Mucosa of descending colon (tissue), 3 donors: ENCODE measurements around the gene ANKRD37. TPM values are rescaled to one million over a fixed set of nuclear protein-coding genes. Genes with fewer than 3 reads are reported as not detected.

Source experiments
- ATAC-seq: fragments of 200-7000 bp; cut with Tn5 transposase; one replicate; pipeline ENCODE4 v1.9.1; 2020; ENCODE audit warnings: mild to moderate bottlenecking, moderate library complexity
- DNase-seq, 3 donors: peaks; one replicate each; pipeline ENCODE4 v3.0.0-alpha.2; 2020
- H3K36me3 ChIP-seq: fragments of 200-600 bp; one replicate; pipeline ENCODE4 v1.8.0; 2021; ENCODE audit warnings: low read depth, mild to moderate bottlenecking
- H3K4me1 ChIP-seq: fragments of 200-600 bp; one replicate; pipeline ENCODE4 v1.8.0; 2021; ENCODE audit warnings: low read depth, mild to moderate bottlenecking
- H3K4me3 ChIP-seq: fragments of 200-600 bp; one replicate; pipeline ENCODE4 v1.8.0; 2021; ENCODE audit warnings: mild to moderate bottlenecking
- H3K9me3 ChIP-seq: fragments of 200-600 bp; one replicate; pipeline ENCODE4 v1.8.0; 2021; ENCODE audit warnings: mild to moderate bottlenecking
- intact Hi-C, 2 donors: fragments of 100-400 bp; cut with DNase I in 1 of 2; cut with micrococcal nuclease in 1 of 2; formaldehyde crosslinking; loops; one replicate each; pipeline versions ENCODE4 v1.11.0 to v1.11.1; 2022; cut with DNase I, micrococcal nuclease
- total RNA-seq, 3 donors: library from RNA; stranded (reverse); fragmentation: NEBNext Ultra II Directional in 2 of 3; extraction: Animal tissue kit (Norgen Biotek cat#: 25700) in 2 of 3; gene quantifications; one replicate each; pipeline versions ENCODE4 v1.2.1 to v1.2.4, GENCODE V29; 2021 to 2023
- TF ChIP-seq, protein P1 (sequence below): fragments of 200-600 bp; IDR thresholded peaks from one replicate; pipeline ENCODE4 v1.8.0; 2022; ENCODE audit warnings: antibody characterized with exemption, mild to moderate bottlenecking
- donor health status: DM: no; HTN: no; CAD: no; lungs with moderate emphysema.
- donor health status: DM: no; HTN: no; CAD: no.
- donor health status: DM: no; HTN: yes; CAD: no.

ANKRD37 gene
- total RNA-seq, 3 donors from 2014 or later, result 7.6 to 14.2 (median 9.7) TPM

DNA sequence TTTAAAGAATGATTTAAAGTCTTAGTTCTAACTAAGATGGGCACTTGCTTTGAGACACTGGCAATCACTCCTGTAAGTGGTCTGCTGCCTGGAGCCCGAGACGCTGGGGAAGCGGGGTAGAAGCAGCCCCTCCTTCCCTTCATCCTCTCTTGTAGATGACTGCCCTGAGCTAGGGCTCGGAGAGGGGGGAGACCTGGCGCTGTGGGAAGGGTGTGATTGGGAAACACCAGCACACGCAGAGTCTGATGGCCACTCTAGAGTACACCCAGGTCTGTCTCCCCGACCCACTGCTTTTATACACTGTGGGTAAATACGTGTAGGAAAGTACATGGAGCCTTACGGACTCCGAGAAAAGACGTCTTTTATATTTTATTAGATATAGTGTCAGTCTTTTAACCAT, 24.9 kb upstream of the ANKRD37 start:
- ATAC-seq, result no peak
- no peaks in the 10 kb centered on the region for H3K36me3 ChIP-seq
- H3K9me3 ChIP-seq, result no peaks in the 10 kb centered on the region
- H3K4me1 ChIP-seq, result no peaks in the 10 kb centered on the region
- H3K4me3 ChIP-seq, result no peak overlapping the region
- TF ChIP-seq, protein P1, sequence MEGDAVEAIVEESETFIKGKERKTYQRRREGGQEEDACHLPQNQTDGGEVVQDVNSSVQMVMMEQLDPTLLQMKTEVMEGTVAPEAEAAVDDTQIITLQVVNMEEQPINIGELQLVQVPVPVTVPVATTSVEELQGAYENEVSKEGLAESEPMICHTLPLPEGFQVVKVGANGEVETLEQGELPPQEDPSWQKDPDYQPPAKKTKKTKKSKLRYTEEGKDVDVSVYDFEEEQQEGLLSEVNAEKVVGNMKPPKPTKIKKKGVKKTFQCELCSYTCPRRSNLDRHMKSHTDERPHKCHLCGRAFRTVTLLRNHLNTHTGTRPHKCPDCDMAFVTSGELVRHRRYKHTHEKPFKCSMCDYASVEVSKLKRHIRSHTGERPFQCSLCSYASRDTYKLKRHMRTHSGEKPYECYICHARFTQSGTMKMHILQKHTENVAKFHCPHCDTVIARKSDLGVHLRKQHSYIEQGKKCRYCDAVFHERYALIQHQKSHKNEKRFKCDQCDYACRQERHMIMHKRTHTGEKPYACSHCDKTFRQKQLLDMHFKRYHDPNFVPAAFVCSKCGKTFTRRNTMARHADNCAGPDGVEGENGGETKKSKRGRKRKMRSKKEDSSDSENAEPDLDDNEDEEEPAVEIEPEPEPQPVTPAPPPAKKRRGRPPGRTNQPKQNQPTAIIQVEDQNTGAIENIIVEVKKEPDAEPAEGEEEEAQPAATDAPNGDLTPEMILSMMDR, result no peak
- intact Hi-C loops, result no loop called here
- no peak for DNase-seq

- H3K36me3 ChIP-seq, result no peaks in the 10 kb centered on the region
- no peak overlapping the region for H3K4me3 ChIP-seq
- H3K9me3 ChIP-seq, result no peaks in the 10 kb centered on the region
- DNase-seq (no peak), ATAC-seq (no peak)
- TF ChIP-seq, protein P1, result no peak
- no peaks in the 10 kb centered on the region for H3K4me1 ChIP-seq
- intact Hi-C loops, result no loop called here
These were observed 22.6 kb upstream of the ANKRD37 start for GRCh38 chr4:185374027-185374426.

DNA sequence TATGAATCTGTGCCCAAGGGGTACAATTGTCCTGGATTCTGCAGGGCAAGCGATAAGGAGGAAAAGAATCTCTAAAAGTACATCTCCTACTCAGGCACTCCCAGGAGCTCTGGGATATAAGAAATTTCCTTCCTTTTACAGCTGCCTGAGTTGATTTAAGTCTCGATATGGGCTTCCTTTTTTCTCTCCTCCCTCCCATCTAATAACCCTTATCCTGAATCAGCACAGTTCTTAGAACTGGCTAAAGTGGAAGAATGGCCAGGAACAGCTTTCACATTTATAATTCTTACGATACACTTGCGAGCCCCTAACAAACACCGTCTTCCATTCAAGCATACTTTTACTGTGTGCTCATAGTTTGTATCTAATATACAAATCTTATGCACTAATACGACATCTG, 22.1 kb upstream of the ANKRD37 start:
- Histone ChIP-seq H3K36me3 (no peaks in the 10 kb centered on the region), H3K4me3 (no peak overlapping the region), H3K9me3 (no peaks in the 10 kb centered on the region), H3K4me1 (no peaks in the 10 kb centered on the region)
- DNase-seq, result no peak
- no peak for ATAC-seq
- intact Hi-C loops, result no loop called here
- TF ChIP-seq, protein P1, result no peak

DNA sequence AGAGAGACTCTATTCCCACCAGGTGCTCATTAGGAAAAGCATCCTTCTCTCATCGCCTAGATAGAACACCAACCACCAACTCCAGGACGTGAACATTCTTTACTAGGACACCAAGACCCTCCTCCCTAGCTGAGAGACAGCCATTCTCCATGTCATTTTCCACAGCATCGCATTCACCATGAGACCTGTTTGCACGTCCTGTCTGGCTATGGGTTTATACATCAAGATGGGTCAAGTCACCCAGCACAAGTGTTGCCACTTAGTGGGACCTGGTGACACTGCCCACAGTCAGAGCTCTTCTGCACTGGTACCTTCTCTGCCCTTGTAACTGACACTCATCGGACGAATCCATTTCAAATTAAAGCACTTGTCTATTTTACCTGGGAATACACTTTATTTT, 18.4 kb upstream of the ANKRD37 start:
- Histone ChIP-seq H3K4me3 (no peak overlapping the region), H3K36me3 (no peaks in the 10 kb centered on the region), H3K4me1 (no peaks in the 10 kb centered on the region), H3K9me3 (no peaks in the 10 kb centered on the region)
- intact Hi-C loops, result no loop called here
- TF ChIP-seq, protein P1, result no peak
- ATAC-seq (no peak), DNase-seq (no peak)

DNA sequence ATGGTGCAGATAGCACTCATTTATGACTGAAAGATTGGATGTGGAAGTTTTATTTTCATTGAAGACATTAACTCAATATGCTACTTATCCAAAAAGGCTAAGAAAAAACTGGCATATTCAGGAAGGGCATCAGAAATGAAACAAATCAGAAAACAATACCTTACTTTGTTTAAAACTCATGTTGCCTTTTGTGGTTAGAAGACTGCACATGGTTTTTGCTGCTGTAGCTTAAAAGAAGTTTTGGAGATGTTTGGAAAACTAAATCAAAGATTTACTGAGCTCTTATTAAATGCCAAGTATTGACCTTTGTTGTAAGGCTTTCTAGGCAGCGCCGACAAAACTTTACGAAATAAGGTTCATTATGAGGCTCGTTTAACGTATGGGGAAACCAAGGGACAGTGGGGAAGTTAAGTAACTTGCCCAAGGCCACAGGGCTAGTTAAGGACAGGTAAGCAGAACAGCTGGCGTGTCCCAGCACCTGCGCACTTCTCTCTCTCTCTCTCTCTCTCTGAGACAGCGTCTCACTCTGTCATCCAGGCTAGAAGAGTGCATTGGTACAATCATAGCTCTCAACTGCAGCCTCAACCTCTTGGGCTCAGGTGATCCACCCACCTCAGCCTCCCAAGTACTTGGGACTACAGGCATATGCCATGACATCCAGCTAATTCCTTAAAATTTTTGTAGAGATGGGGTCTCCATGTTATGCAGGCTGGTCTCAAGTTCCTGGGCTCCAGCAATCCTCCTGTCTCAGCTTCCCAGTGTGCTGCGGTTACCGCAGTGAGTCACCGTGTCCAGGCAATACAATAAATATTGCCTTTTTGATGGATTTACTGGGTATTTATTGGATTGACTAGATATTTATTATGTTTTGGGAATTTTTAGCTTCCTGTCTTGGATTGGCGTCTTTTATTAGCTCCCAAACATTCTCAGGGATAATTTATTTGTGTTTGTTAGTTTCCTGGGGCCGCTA, 17.0 kb upstream of the ANKRD37 start:
- H3K4me1 ChIP-seq, result peaks cover 3% of the 10 kb centered on the region
- DNase-seq (no peak), ATAC-seq (no peak)
- intact Hi-C loops, result no loop called here
- H3K36me3 ChIP-seq, result no peaks in the 10 kb centered on the region
- H3K4me3 ChIP-seq, result no peak overlapping the region
- TF ChIP-seq, protein P1, result no peak
- H3K9me3 ChIP-seq, result no peaks in the 10 kb centered on the region
